Keratinocyte (primary cell): Measurements from ENCODE around the gene PLXDC2. TPM values are rescaled to one million over a fixed set of nuclear protein-coding genes. Genes with fewer than 3 reads are reported as not detected.
"Not testable (repeated sequence)": the region's sequence is repeated elsewhere in the genome, so short reads cannot be mapped to it uniquely, and the experiment has no call there.

Experiments
- DNase-seq: peaks from one replicate; pipeline ENCODE4 v3.0.0-alpha.2; 2011; ENCODE audit warnings: low read depth, missing footprints, low spot score
- FAIRE-seq: peaks from 2 replicates; lab custom pipeline; 2011; peaks lifted over from hg19 to GRCh38; lab: Jason Lieb, UNC
- H2AFZ ChIP-seq: 2 replicates; pipeline ENCODE4 v1.6.0; 2012; ENCODE audit warnings: low read length, control low read depth, inconsistent platforms; ENCODE audit not compliant: control insufficient read depth
- H3K27ac ChIP-seq: 2 replicates; pipeline ENCODE4 v1.5.1; 2011; ENCODE audit warnings: low read length; ENCODE audit not compliant: control insufficient read depth, insufficient read depth
- H3K27me3 ChIP-seq: 3 replicates; pipeline ENCODE4 v1.6.0; 2011; ENCODE audit warnings: low read length; ENCODE audit not compliant: control insufficient read depth, insufficient read depth; ENCODE audit errors: extremely low read depth
- H3K36me3 ChIP-seq, 2 experiments: 2 replicates in 1 of 2; 3 replicates in 1 of 2; pipeline ENCODE4 v1.5.1; 2011; ENCODE audit warnings: low read length in 2 of 2, mild to moderate bottlenecking in 1 of 2; ENCODE audit not compliant: control insufficient read depth in 2 of 2, insufficient read depth in 2 of 2; ENCODE audit errors: extremely low read depth in 1 of 2
- H3K4me1 ChIP-seq: 3 replicates; pipeline ENCODE4 v1.5.1; 2011; ENCODE audit warnings: low read length; ENCODE audit not compliant: control insufficient read depth, insufficient read depth; ENCODE audit errors: extremely low read depth
- H3K4me2 ChIP-seq: 3 replicates; pipeline ENCODE4 v1.6.0; 2011; ENCODE audit warnings: low read depth, low read length; ENCODE audit not compliant: control insufficient read depth, insufficient read depth; ENCODE audit errors: extremely low read depth
- H3K4me3 ChIP-seq, 3 experiments: fragments of 200-600 bp in 1 of 3; sonication (generic) in 1 of 3; 2 replicates in 2 of 3; 3 replicates in 1 of 3; pipeline ENCODE4 v1.5.1; 2011 to 2016; ENCODE audit warnings: low read length in 3 of 3, mild to moderate bottlenecking in 3 of 3, control low read depth in 2 of 3, inconsistent platforms in 1 of 3, low read depth in 1 of 3, mixed read lengths in 1 of 3, mixed run types in 1 of 3, moderate library complexity in 1 of 3; ENCODE audit not compliant: control insufficient read depth in 2 of 3, insufficient read depth in 2 of 3; ENCODE audit errors: extremely low read depth in 1 of 3
- H3K79me2 ChIP-seq: 2 replicates; pipeline ENCODE4 v1.6.0; 2012; ENCODE audit warnings: low read length; ENCODE audit not compliant: control insufficient read depth, insufficient read depth
- H3K9ac ChIP-seq: 3 replicates; pipeline ENCODE4 v1.6.0; 2011; ENCODE audit warnings: low read length; ENCODE audit not compliant: control insufficient read depth, insufficient read depth; ENCODE audit errors: extremely low read depth
- H3K9me1 ChIP-seq: 3 replicates; pipeline ENCODE4 v1.6.0; 2011; ENCODE audit warnings: low read length; ENCODE audit not compliant: control insufficient read depth, insufficient read depth; ENCODE audit errors: extremely low read depth
- H3K9me3 ChIP-seq: 2 replicates; pipeline ENCODE4 v1.5.1; 2012; ENCODE audit warnings: low read depth, low read length; ENCODE audit not compliant: control insufficient read depth
- H4K20me1 ChIP-seq: 3 replicates; pipeline ENCODE4 v1.6.0; 2011; ENCODE audit warnings: low read length; ENCODE audit not compliant: control insufficient read depth, insufficient read depth; ENCODE audit errors: extremely low read depth
- CTCF ChIP-seq, 3 experiments: IDR thresholded peaks in 1 of 3; conservative IDR thresholded peaks in 1 of 3; optimal IDR thresholded peaks in 1 of 3; 2 replicates in 2 of 3; 3 replicates in 1 of 3; pipeline versions ENCODE3 to v1.5.1; 2011; ENCODE audit warnings: low read length in 3 of 3, mild to moderate bottlenecking in 3 of 3, moderate library complexity in 2 of 3, control low read depth in 1 of 3, inconsistent platforms in 1 of 3; ENCODE audit not compliant: insufficient read depth in 2 of 3; ENCODE audit errors: extremely low read depth in 1 of 3
- EZH2 ChIP-seq: IDR thresholded peaks from one replicate; pipeline ENCODE4 v1.6.1; 2012; ENCODE audit warnings: inconsistent platforms, mild to moderate bottlenecking, low read length, moderate library complexity
- dilution Hi-C: fragments of 300-500 bp; cut with MboI; formaldehyde crosslinking; loops from one replicate; pipeline ENCODE4 v1.7.0; 2020; ENCODE audit warnings: low sequenced_read_pairs; ENCODE audit not compliant: extremely low pct_ligation_motif_present
- polyA plus RNA-seq, 5 experiments: library from polyadenylated mRNA; depleted of rRNA in 3 of 5; stranded (reverse) in 3 of 5; stranded (forward) in 1 of 5; unstranded in 1 of 5; fragments of >200 nt; gene quantifications; 1 replicate in 1 of 5; 2 replicates in 3 of 5; 3 replicates in 1 of 5; pipeline versions ENCODE4 v1.2.1 to v1.2.3, GENCODE V29; 2011 to 2012; ENCODE audit warnings: missing spikeins in 2 of 5, low read depth in 1 of 5, low replicate concordance in 1 of 5

The PLXDC2 gene
- polyA plus RNA-seq, 1 donor (not counting 4 experiments of a cell fraction or from before 2014, with no cell fraction given), result 12.9 TPM

GRCh38 chr10:20207653-20208052 is 391.4 kb downstream of the PLXDC2 start:
- H3K79me2 ChIP-seq, result no peaks in the 10 kb centered on the region
- H4K20me1 ChIP-seq, result no peaks in the 10 kb centered on the region
- TF ChIP-seq EZH2 (no peak), CTCF (optimal IDR thresholded peaks at IDR 0.05 in 1 of 3, IDR thresholded peaks at IDR 0.05 in 1 of 3, conservative IDR thresholded peaks at IDR 0.05 in 1 of 3; ENCODE audit: extremely low read depth in 1 of 3, insufficient read depth in 2 of 3, low read length in 3 of 3) (no peak)
- FAIRE-seq (no peak), DNase-seq (no peak)
- H3K4me1 ChIP-seq, result no peaks in the 10 kb centered on the region
- no peaks in the 10 kb centered on the region for H3K9me1 ChIP-seq
- H3K4me2 ChIP-seq, result no peak overlapping the region
- no peaks in the 10 kb centered on the region for H3K36me3 ChIP-seq
- H3K9ac ChIP-seq, result no peak overlapping the region
- H3K27me3 ChIP-seq, result no peaks in the 10 kb centered on the region
- no peak overlapping the region for H3K27ac ChIP-seq
- no peaks in the 10 kb centered on the region for H3K9me3 ChIP-seq
- no peak overlapping the region for H3K4me3 ChIP-seq
- dilution Hi-C loops, result no loop called here
- H2AFZ ChIP-seq, result no peak overlapping the region

- dilution Hi-C loops, FAIRE-seq, DNase-seq: not testable (repeated sequence)
Measured at GRCh38 chr10:20209098-20209497, 392.9 kb downstream of the PLXDC2 start.

GRCh38 chr10:20215547-20216152 is 399.4 kb downstream of the PLXDC2 start:
- no peaks in the 10 kb centered on the region for H3K79me2 ChIP-seq
- H3K4me3 ChIP-seq, result no peak overlapping the region
- H3K27me3 ChIP-seq, result no peaks in the 10 kb centered on the region
- H2AFZ ChIP-seq, result no peak overlapping the region
- no peaks in the 10 kb centered on the region for H3K36me3 ChIP-seq
- no peak overlapping the region for H3K9ac ChIP-seq
- TF ChIP-seq CTCF (optimal IDR thresholded peaks at IDR 0.05 in 1 of 3, IDR thresholded peaks at IDR 0.05 in 1 of 3, conservative IDR thresholded peaks at IDR 0.05 in 1 of 3; ENCODE audit: extremely low read depth in 1 of 3, insufficient read depth in 2 of 3, low read length in 3 of 3) (no peak), EZH2 (no peak)
- FAIRE-seq (no peak), DNase-seq (no peak)
- no peaks in the 10 kb centered on the region for H3K4me1 ChIP-seq
- no peaks in the 10 kb centered on the region for H3K9me3 ChIP-seq
- dilution Hi-C loops, result no loop called here
- H4K20me1 ChIP-seq, result no peaks in the 10 kb centered on the region
- H3K9me1 ChIP-seq, result no peaks in the 10 kb centered on the region
- H3K27ac ChIP-seq, result no peak overlapping the region
- H3K4me2 ChIP-seq, result no peak overlapping the region

More at GRCh38 chr10:20209098-20209497, 392.9 kb downstream of the PLXDC2 start:
- H3K4me2 ChIP-seq, H3K4me1 ChIP-seq, H4K20me1 ChIP-seq, H3K9ac ChIP-seq, H3K9me3 ChIP-seq, H3K4me3 ChIP-seq, H3K36me3 ChIP-seq, H3K9me1 ChIP-seq, H3K27me3 ChIP-seq, H3K79me2 ChIP-seq, H3K27ac ChIP-seq, H2AFZ ChIP-seq: not testable (repeated sequence)
